ENCODE results near the gene PSORS1C1.

GRCh38 chr6:31094389-31094881 is 20.2 kb upstream of the PSORS1C1 start:
- TF ChIP-seq CTCF (IDR thresholded peaks at IDR 0.05) (no peak), POLR2AphosphoS5 (IDR thresholded peaks at IDR 0.05) (peak in 1 of 3 donors; percentile 23)
